GM12878 (cell line): ENCODE data around the gene MCMBP. TPM values are rescaled to one million over a fixed set of nuclear protein-coding genes. Genes with fewer than 3 reads are reported as not detected.
A peak's percentile ranks its signal among the peaks of the same experiment; 100 is the strongest.

Source experiments
- BRCA1 ChIP-seq: IDR thresholded peaks from 2 replicates; pipeline ENCODE4 v1.6.1; 2011; ENCODE audit warnings: low read depth, low read length, improper control_type of control experiment
- CHD2 ChIP-seq: IDR thresholded peaks from 2 replicates; pipeline ENCODE4 v1.6.1; 2011; ENCODE audit warnings: low read depth, low read length, improper control_type of control experiment, borderline replicate concordance
- E2F8 ChIP-seq: fragments of 450-650 bp; IDR thresholded peaks from 2 replicates; pipeline ENCODE4 v1.6.1; 2018; ENCODE audit warnings: mild to moderate bottlenecking, low read depth, moderate library complexity; ENCODE audit not compliant: partially characterized antibody
- KAT2A ChIP-seq: conservative IDR thresholded peaks from 2 replicates; pipeline ENCODE4 v1.6.1; 2011; ENCODE audit warnings: low read depth, low read length; ENCODE audit not compliant: control insufficient read depth
- MEF2A ChIP-seq: IDR thresholded peaks from 2 replicates; pipeline ENCODE4 v1.6.1; 2011; ENCODE audit warnings: low read depth, mild to moderate bottlenecking, low read length, moderate library complexity; ENCODE audit not compliant: insufficient read depth
- NFIC ChIP-seq: IDR thresholded peaks from 2 replicates; pipeline ENCODE4 v1.6.1; 2012; ENCODE audit warnings: low read depth, mild to moderate bottlenecking, inconsistent platforms, low read length, moderate library complexity
- NFXL1 ChIP-seq: fragments of 450-650 bp; IDR thresholded peaks from 2 replicates; pipeline ENCODE4 v1.6.1; 2017; ENCODE audit warnings: antibody characterized with exemption, mild to moderate bottlenecking, borderline replicate concordance
- NKRF ChIP-seq: fragments of 450-650 bp; conservative IDR thresholded peaks from 2 replicates; pipeline ENCODE4 v1.6.1; 2017; ENCODE audit warnings: mild to moderate bottlenecking, moderate library complexity
- SIN3A ChIP-seq: IDR thresholded peaks from 2 replicates; pipeline ENCODE4 v1.6.1; 2012; ENCODE audit warnings: low read depth, low read length, improper control_type of control experiment
- STAT1 ChIP-seq: fragments of 450-650 bp; conservative IDR thresholded peaks from 2 replicates; pipeline ENCODE4 v1.6.1; 2014; ENCODE audit warnings: antibody characterized with exemption, mild to moderate bottlenecking
- STAT3 ChIP-seq: IDR thresholded peaks from 2 replicates; pipeline ENCODE4 v1.6.1; 2011; ENCODE audit warnings: low read depth, low read length, improper control_type of control experiment
- TAF1 ChIP-seq: IDR thresholded peaks from 2 replicates; pipeline ENCODE4 v1.6.1; 2011; ENCODE audit warnings: mild to moderate bottlenecking, low read depth, low read length, borderline replicate concordance
- TCF7 ChIP-seq: IDR thresholded peaks from 2 replicates; pipeline ENCODE4 v1.6.1; 2014; ENCODE audit warnings: antibody characterized with exemption, borderline replicate concordance
- ZBTB11 ChIP-seq: fragments of 450-650 bp; formaldehyde crosslinking; IDR thresholded peaks from 2 replicates; pipeline ENCODE4 v1.5.0; 2022; ENCODE audit warnings: mild to moderate bottlenecking, missing genetic modification characterization
- ZBTB40 ChIP-seq: fragments of 450-650 bp; IDR thresholded peaks from 2 replicates; pipeline ENCODE4 v1.6.1; 2016; ENCODE audit warnings: mild to moderate bottlenecking, moderate library complexity, borderline replicate concordance
- ZNF217 ChIP-seq: fragments of 450-650 bp; IDR thresholded peaks from 2 replicates; pipeline ENCODE4 v1.6.1; 2017; ENCODE audit warnings: antibody characterized with exemption, mild to moderate bottlenecking
- polyA plus RNA-seq, 11 experiments: library from polyadenylated mRNA; depleted of rRNA in 4 of 11; unstranded in 6 of 11; stranded (reverse) in 5 of 11; fragments of >200 nt; fragmentation: Nextera tagmentation in 4 of 11; fragmentation: Illumina TruSeq in 1 of 11; extraction: Ambion mirVana in 4 of 11; extraction: Trizol in 1 of 11; gene quantifications; 1 replicate in 1 of 11; 2 replicates in 10 of 11; pipeline versions ENCODE4 v1.2.1 to v1.2.3, GENCODE V29; 2011 to 2016; ENCODE audit warnings: inconsistent platforms in 2 of 11, missing spikeins in 2 of 11, low read depth in 1 of 11
- total RNA-seq, 4 experiments: library from RNA; depleted of rRNA in 3 of 4; stranded (reverse); fragments of >200 nt in 3 of 4; fragmentation: Illumina TruSeq in 1 of 4; extraction: Trizol in 1 of 4; gene quantifications; 2 replicates each; pipeline versions ENCODE4 v1.2.1 to v1.2.3, GENCODE V29; 2013 to 2021

Gene MCMBP
- total and polyA plus RNA-seq, 10 of the 15 experiments (the other 5 are each of a cell fraction or from before 2014, with no cell fraction given): 7.6 to 93.1 (median 75.7) TPM

- TF ChIP-seq ZBTB40 (no peak), STAT3 (no peak), E2F8 (no peak), ZBTB11 (no peak), ZNF217 (0 out of 2 replicates have a peak, but pooled peaks have one; percentile 4), STAT1 (no peak; the same call in 1 of the 2 replicates), MEF2A (0 out of 2 replicates have a peak, but pooled peaks have one; percentile 23), TAF1 (peak; percentile 86), NKRF (0 out of 2 replicates have a peak, but pooled peaks have one; percentile 22), NFXL1 (0 out of 2 replicates have a peak, but pooled peaks have one; percentile 39), SIN3A (no peak), NFIC (no peak), TCF7 (no peak), BRCA1 (no peak), CHD2 (peak; percentile 85), KAT2A (no peak)
Measured at GRCh38 chr10:119872860-119873681, 428 bp upstream of the MCMBP start (continued).
